Endothelial cell (in vitro differentiated cells): ENCODE data around the gene TMEM165. TPM values are rescaled to one million over a fixed set of nuclear protein-coding genes. Genes with fewer than 3 reads are reported as not detected.

Experiments used
- DNase-seq: peaks from one replicate; pipeline ENCODE4 v3.0.0; 2021; ENCODE audit warnings: low spot score
- H3K27ac Mint-ChIP-seq: one replicate; pipeline ENCODE4 v1.8.0; 2021; ENCODE audit warnings: mixed read lengths, inconsistent platforms; ENCODE audit not compliant: unreplicated experiment
- H3K27me3 Mint-ChIP-seq: one replicate; pipeline ENCODE4 v1.8.0; 2021; ENCODE audit warnings: mild to moderate bottlenecking, moderate library complexity, mixed read lengths, inconsistent platforms; ENCODE audit not compliant: unreplicated experiment
- H3K36me3 Mint-ChIP-seq: one replicate; pipeline ENCODE4 v1.8.0; 2021; ENCODE audit warnings: mild to moderate bottlenecking, low read depth, mixed read lengths, inconsistent platforms; ENCODE audit not compliant: unreplicated experiment
- H3K4me1 Mint-ChIP-seq: one replicate; pipeline ENCODE4 v1.8.0; 2021; ENCODE audit warnings: mild to moderate bottlenecking, mixed read lengths, inconsistent platforms; ENCODE audit not compliant: unreplicated experiment
- H3K4me3 Mint-ChIP-seq: one replicate; pipeline ENCODE4 v1.8.0; 2021; ENCODE audit warnings: mild to moderate bottlenecking, mixed read lengths, inconsistent platforms; ENCODE audit not compliant: unreplicated experiment
- H3K9me3 Mint-ChIP-seq: one replicate; pipeline ENCODE4 v1.8.0; 2021; ENCODE audit warnings: mixed read lengths, inconsistent platforms; ENCODE audit not compliant: unreplicated experiment
- CTCF ChIP-seq: fragments of 200-600 bp; sonication (generic); IDR thresholded peaks from one replicate; pipeline ENCODE4 v1.5.0; 2021; ENCODE audit warnings: antibody characterized with exemption; ENCODE audit not compliant: unreplicated experiment
- total RNA-seq: library from RNA; stranded (reverse); fragmentation: NEBNext Ultra II Directional; extraction: Animal tissue kit (Norgen Biotek cat#: 25700); gene quantifications from one replicate; pipeline ENCODE4 v1.2.1, GENCODE V29; 2021; ENCODE audit not compliant: unreplicated experiment

TMEM165 gene
- total RNA-seq, 1 donor from 2014 or later: 197 TPM

DNA sequence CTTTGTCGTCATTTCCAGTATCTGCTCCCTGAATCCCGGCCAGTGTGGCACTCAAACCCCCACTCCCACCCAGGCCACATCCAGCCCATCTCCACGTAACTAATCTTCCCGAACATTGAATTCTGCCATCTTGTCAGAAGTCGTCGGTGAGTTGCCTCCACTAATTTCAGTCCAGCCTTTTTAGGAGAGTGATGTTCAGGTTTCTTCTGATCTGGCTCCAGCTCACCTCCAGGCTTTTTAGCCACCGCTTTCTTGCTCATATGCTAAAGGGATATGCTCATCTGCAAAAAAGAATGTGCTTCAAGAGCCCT lies 1.3 kb downstream of the TMEM165 start:
- H3K4me1 Mint-ChIP-seq: peaks cover 43% of the 10 kb centered on the region
- H3K27ac Mint-ChIP-seq: peak overlapping the region; percentile 96
- no peak for TF ChIP-seq CTCF
- H3K4me3 Mint-ChIP-seq: peak overlapping the region; percentile 100
- H3K36me3 Mint-ChIP-seq: peaks cover 39% of the 10 kb centered on the region
- no peak for DNase-seq
- H3K9me3 Mint-ChIP-seq: no peaks in the 10 kb centered on the region
- peaks cover 16% of the 10 kb centered on the region for H3K27me3 Mint-ChIP-seq

GRCh38 chr4:55397520-55398321 lies 2.0 kb downstream of the TMEM165 start:
- H3K4me1 Mint-ChIP-seq: peaks cover 43% of the 10 kb centered on the region
- peak overlapping the region; percentile 96 for H3K27ac Mint-ChIP-seq
- H3K27me3 Mint-ChIP-seq: peaks cover 18% of the 10 kb centered on the region
- DNase-seq: no peak
- peaks cover 39% of the 10 kb centered on the region for H3K36me3 Mint-ChIP-seq
- H3K9me3 Mint-ChIP-seq: no peaks in the 10 kb centered on the region
- H3K4me3 Mint-ChIP-seq: peak overlapping the region; percentile 100
- TF ChIP-seq CTCF: no peak

DNA sequence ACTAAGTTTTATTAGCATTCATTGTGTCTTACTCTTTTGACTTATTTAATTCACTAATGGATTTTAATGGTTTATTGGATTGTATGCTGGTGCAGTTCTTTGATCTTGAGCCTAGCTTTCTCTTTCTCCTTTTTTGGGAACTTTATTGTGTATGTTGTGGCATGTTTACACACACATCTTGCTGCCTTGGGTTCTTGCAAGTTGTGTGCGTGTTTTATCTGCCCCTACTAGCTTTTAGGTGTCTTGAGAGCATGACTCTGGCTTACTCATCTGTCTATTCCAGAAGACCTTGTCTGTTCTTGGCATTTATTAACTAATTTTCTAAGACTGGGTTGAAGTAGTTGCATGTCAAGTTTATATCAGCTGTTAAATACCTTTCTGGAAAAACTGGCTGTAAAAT lies 2.7 kb downstream of the TMEM165 start:
- H3K27ac Mint-ChIP-seq: peak overlapping the region; percentile 55
- H3K36me3 Mint-ChIP-seq: peaks cover 43% of the 10 kb centered on the region
- H3K9me3 Mint-ChIP-seq: no peaks in the 10 kb centered on the region
- TF ChIP-seq CTCF: no peak
- DNase-seq: no peak
- H3K27me3 Mint-ChIP-seq: peaks cover 18% of the 10 kb centered on the region
- peaks cover 46% of the 10 kb centered on the region for H3K4me1 Mint-ChIP-seq
- peak overlapping the region; percentile 100 for H3K4me3 Mint-ChIP-seq

GRCh38 chr4:55398966-55399365 lies 3.2 kb downstream of the TMEM165 start:
- no peak for DNase-seq
- peak overlapping the region; percentile 55 for H3K27ac Mint-ChIP-seq

More at GRCh38 chr4:55398966-55399365, 3.2 kb downstream of the TMEM165 start:
- Mint-ChIP-seq H3K4me1 (peaks cover 51% of the 10 kb centered on the region), H3K27me3 (peaks cover 18% of the 10 kb centered on the region), H3K4me3 (peak overlapping the region; percentile 100), H3K36me3 (peaks cover 48% of the 10 kb centered on the region), H3K9me3 (no peaks in the 10 kb centered on the region)
- TF ChIP-seq CTCF: no peak
